HG02884 (cell line): Measurements from ENCODE around the gene INIP.
"Not testable (repeated sequence)": the region's sequence is repeated elsewhere in the genome, so short reads cannot be mapped to it uniquely, and the experiment has no call there.

ENCODE experiments used
- ATAC-seq: cut with Tn5 transposase; IDR thresholded peaks from one replicate; pipeline ENCODE4 v1.9.1; 2021; ENCODE audit warnings: mild to moderate bottlenecking, moderate library complexity; ENCODE audit not compliant: unreplicated experiment

Gene INIP

GRCh38 chr9:112677040-112677439 lies 40.9 kb downstream of the INIP start:
- ATAC-seq = no peak

DNA sequence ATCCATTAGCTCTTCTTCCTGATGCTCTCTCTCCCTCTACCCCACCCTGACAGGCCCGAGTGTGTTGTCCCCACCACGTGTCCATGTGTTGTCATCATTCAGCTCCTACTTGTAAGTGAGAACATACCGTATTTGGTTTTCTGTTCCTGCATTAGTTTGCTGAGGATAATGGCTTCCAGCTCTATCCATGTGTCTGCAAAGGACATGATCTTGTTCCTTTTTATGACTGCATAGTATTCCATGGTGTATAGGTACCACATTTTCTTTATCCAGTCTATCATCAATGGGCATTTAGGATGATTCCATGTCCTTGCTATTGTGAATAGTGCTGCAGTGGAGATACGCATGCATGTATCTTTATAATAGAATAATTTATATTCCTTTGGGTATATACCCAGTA lies 44.7 kb downstream of the INIP start:
- ATAC-seq = not testable (repeated sequence)

GRCh38 chr9:112670991-112671625 lies 46.8 kb downstream of the INIP start:
- no peak for ATAC-seq

DNA sequence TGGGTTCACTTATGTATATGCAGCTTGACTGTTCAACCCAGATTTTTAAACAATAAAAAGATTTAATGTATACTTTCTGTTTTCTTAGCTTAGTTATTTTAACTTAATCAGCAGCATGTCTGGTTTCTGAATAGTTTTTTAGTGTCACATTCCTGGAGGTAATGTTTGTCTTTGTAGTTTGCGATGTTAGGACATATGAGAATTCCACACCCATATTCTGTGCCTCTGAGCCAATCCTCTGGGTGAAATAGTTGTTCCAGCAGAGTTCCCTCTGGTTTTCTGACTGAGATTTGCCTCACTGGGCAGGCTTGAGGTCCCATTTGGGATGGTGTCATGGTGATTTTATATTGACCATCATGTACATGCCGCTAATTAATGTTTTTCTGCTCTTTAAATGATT lies 48.6 kb downstream of the INIP start:
- ATAC-seq = no peak

DNA sequence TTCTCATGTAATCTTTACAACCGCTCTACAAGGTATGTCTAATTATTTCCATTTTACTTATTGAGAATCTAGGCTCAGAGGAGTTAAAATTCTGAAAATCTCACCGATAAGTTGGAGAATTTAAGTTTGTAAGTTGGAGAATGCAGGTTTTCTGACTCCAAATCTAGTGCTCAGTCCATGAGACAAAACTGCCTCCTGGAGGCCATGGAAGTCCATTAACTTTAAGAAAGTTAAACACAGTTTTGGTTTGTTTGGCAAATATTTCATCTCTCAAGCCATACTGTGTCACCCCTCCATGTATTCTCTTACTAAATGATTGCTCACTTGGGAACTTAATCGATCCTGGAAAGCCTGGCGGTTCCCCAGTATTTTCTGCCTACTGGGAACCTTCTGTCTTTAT lies 52.6 kb downstream of the INIP start:
- no peak for ATAC-seq

- ATAC-seq = no peak
Measured at GRCh38 chr9:112664531-112664930, 53.4 kb downstream of the INIP start.

DNA sequence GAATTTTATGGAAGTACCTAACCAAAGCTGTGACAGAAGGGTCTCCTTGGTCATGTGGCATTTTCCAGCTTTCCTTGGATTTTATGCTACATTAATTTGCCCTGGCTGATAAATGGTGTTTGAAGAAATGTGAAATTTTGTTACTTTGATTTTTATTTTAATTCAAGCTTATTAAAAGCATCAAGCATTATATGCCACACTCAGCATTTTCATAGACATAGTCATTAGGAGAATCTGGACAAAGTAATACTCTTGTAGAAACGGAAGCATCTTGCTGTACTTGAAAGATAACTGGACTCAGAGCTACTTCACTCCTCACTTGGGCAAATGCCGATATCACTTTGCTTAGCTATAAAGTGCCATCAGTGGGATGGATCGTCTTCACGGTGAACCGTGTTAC lies 54.2 kb downstream of the INIP start:
- ATAC-seq = no peak

DNA sequence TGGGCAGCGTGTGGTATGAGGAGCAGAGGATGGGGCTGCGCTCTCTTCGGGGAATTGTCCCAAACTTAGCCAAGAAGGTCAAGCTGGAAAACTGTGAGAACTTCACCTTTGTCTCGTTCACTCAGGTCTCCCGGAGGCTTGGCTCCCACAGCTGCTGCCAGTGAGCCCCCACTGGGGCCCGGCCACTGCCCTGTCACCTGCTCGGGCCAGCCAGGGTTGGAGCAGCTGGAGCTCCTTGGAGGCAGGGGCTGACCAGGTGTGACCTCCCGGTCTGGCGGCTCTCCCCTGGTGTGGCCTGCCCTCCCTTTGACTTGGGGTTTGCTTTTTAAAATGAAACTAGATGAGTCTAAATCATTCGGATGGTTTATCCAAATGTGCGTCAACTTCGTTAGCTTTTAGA lies 58.0 kb downstream of the INIP start:
- ATAC-seq = no peak

GRCh38 chr9:112655668-112656067 lies 62.2 kb downstream of the INIP start:
- no peak for ATAC-seq

DNA sequence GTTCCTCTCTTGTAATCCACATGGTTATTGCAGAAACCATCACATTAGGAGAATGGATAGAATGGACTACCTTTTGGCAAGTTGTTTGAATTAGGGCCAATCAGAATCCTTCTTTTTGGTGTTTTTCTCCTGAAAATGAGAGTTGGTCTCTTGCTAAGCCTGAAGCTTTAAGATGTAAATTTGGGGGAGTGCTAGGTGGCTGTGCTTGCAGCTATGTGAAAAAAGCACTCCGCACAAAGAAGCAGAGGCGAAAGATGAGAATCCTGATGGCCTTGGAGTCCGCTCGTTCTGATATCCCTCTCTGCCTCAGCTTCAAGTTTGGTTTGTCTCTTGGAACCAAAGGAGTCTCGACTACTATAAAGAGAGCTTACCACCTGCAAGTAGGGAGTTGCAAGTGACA lies 63.6 kb downstream of the INIP start:
- no peak for ATAC-seq

- no peak for ATAC-seq
Measured at GRCh38 chr9:112648624-112649023, 69.3 kb downstream of the INIP start.

DNA sequence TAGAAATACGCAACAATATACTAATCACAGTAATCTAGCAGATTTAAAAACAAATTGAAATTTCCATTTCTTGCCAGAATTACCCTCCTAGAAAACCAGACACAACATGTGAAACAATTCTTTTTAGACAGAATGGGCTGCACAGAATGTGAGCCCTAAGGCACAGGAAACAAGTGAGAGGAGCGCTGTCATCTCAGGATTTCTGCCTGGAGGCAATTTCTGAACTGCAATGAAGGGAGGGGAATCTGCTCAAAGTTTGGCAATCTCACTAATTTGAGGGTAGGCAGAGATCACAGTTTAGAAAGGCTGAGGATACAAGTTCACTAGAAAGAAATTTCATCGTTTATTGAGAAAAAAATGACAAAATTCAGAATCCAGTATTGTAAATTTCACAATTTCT lies 70.3 kb downstream of the INIP start:
- no peak for ATAC-seq

- ATAC-seq = no peak
Measured at GRCh38 chr9:112642126-112642525, 75.8 kb downstream of the INIP start.

DNA sequence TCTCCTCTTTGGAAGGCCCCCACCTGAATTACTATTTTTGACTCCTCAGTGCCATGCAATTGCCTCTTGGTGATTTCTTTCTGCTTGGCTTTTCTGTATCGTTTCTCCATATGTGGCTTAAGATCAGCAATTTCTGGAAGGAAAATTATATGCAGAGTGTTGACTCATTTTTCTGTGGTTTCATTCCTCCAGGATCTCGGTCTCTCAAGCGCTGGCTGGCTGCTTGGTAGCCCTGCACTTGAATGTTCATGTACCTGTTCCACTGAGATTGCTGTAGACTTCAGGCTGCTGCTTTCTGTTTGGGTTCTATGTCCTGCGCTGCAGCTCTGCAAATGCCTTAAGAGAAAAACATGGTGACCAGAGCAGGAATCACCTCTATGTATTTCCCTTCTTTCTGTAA lies 77.6 kb downstream of the INIP start:
- no peak for ATAC-seq
